Subcutaneous abdominal adipose tissue (tissue), 5 donors: ENCODE measurements around the gene DIP2C.
A peak's percentile ranks its signal among the peaks of the same experiment; 100 is the strongest.
"Not testable (repeated sequence)": the region's sequence is repeated elsewhere in the genome, so short reads cannot be mapped to it uniquely, and the experiment has no call there.

Source experiments
- H3K27ac ChIP-seq: one replicate; pipeline ENCODE4 v1.7.0; 2013; ENCODE audit warnings: low read depth, mild to moderate bottlenecking, inconsistent platforms, low read length, moderate library complexity
- H3K27me3 ChIP-seq, 5 donors: one replicate each; pipeline ENCODE4 v1.7.0; 2013; ENCODE audit warnings: low read length in 5 of 5, inconsistent platforms in 1 of 5; ENCODE audit not compliant: control insufficient read depth in 5 of 5, insufficient read depth in 4 of 5
- H3K36me3 ChIP-seq, 5 donors: one replicate each; pipeline ENCODE4 v1.7.0; 2013; ENCODE audit warnings: low read length in 5 of 5; ENCODE audit not compliant: control insufficient read depth in 5 of 5, insufficient read depth in 5 of 5
- H3K4me1 ChIP-seq, 5 donors: one replicate each; pipeline ENCODE4 v1.7.0; 2013; ENCODE audit warnings: low read length in 5 of 5, mild to moderate bottlenecking in 3 of 5, moderate library complexity in 1 of 5; ENCODE audit not compliant: control insufficient read depth in 5 of 5, insufficient read depth in 5 of 5
- H3K4me3 ChIP-seq, 5 donors: one replicate each; pipeline ENCODE4 v1.7.0; 2013; ENCODE audit warnings: low read length in 5 of 5, low read depth in 1 of 5
- H3K9ac ChIP-seq, 5 donors: one replicate each; pipeline ENCODE4 v1.7.0; 2013; ENCODE audit warnings: low read length in 5 of 5, mild to moderate bottlenecking in 4 of 5, moderate library complexity in 3 of 5
- H3K9me3 ChIP-seq, 5 donors: one replicate each; pipeline ENCODE4 v1.7.0; 2013; ENCODE audit warnings: low read length in 5 of 5; ENCODE audit not compliant: control insufficient read depth in 5 of 5
- donor health status: healthy.
- donor health status: healthy.
- donor health status: healthy.
- donor health status: healthy.
- donor health status: healthy.

The DIP2C gene

GRCh38 chr10:654647-654996 lies 34.8 kb downstream of the DIP2C start:
- Histone ChIP-seq H3K9ac (no peak overlapping the region), H3K9me3 (no peaks in the 10 kb centered on the region), H3K4me3 (no peak overlapping the region), H3K4me1 (peaks cover 10 to 40% (median 32%) of the 10 kb centered on the region in 5 donors), H3K36me3 (no peaks in the 10 kb centered on the region), H3K27ac (no peak overlapping the region), H3K27me3 (no peaks in the 10 kb centered on the region)

GRCh38 chr10:653991-654646 lies 35.3 kb downstream of the DIP2C start:
- Histone ChIP-seq H3K4me3 (no peak overlapping the region), H3K27ac (no peak overlapping the region), H3K27me3 (no peaks in the 10 kb centered on the region), H3K9me3 (no peaks in the 10 kb centered on the region), H3K9ac (no peak overlapping the region), H3K4me1 (peaks cover 7 to 40% (median 32%) of the 10 kb centered on the region in 5 donors), H3K36me3 (no peaks in the 10 kb centered on the region)

- peaks cover 5 to 37% (median 25%) of the 10 kb centered on the region in 5 donors for H3K4me1 ChIP-seq
- not testable (repeated sequence) for H3K4me3 ChIP-seq, H3K9ac ChIP-seq, H3K9me3 ChIP-seq, H3K27ac ChIP-seq, H3K27me3 ChIP-seq, H3K36me3 ChIP-seq
These were observed 36.5 kb downstream of the DIP2C start for GRCh38 chr10:652832-653459.

GRCh38 chr10:652233-652632 lies 37.2 kb downstream of the DIP2C start:
- no peak overlapping the region for H3K9ac ChIP-seq
- peaks cover 8 to 37% (median 25%) of the 10 kb centered on the region in 5 donors for H3K4me1 ChIP-seq

GRCh38 chr10:651692-652091 lies 37.8 kb downstream of the DIP2C start:
- Histone ChIP-seq H3K9me3 (no peaks in the 10 kb centered on the region), H3K27me3 (no peaks in the 10 kb centered on the region), H3K27ac (no peak overlapping the region), H3K4me1 (peaks cover 11 to 37% (median 25%) of the 10 kb centered on the region in 5 donors), H3K36me3 (no peaks in the 10 kb centered on the region), H3K9ac (no peak overlapping the region), H3K4me3 (no peak overlapping the region)

More at GRCh38 chr10:652233-652632, 37.2 kb downstream of the DIP2C start:
- Histone ChIP-seq H3K27ac (no peak overlapping the region), H3K27me3 (no peaks in the 10 kb centered on the region), H3K4me3 (no peak overlapping the region), H3K36me3 (no peaks in the 10 kb centered on the region), H3K9me3 (no peaks in the 10 kb centered on the region)

GRCh38 chr10:650886-651615 lies 38.4 kb downstream of the DIP2C start:
- Histone ChIP-seq H3K36me3 (no peaks in the 10 kb centered on the region), H3K4me1 (peaks cover 11 to 37% (median 25%) of the 10 kb centered on the region in 5 donors), H3K9ac (peak overlapping the region in 3 of 5 donors; percentile 3 to 53 (median 52)), H3K4me3 (peak overlapping the region in 3 of 5 donors; percentile 41 to 59 (median 51)), H3K9me3 (no peaks in the 10 kb centered on the region), H3K27ac (peak overlapping the region; percentile 51), H3K27me3 (no peaks in the 10 kb centered on the region)

GRCh38 chr10:650441-650851 lies 39.0 kb downstream of the DIP2C start:
- H3K27me3 ChIP-seq: no peaks in the 10 kb centered on the region
- H3K27ac ChIP-seq: peak overlapping the region; percentile 51
- peaks cover 0 to 5% (median 1%) of the 10 kb centered on the region in 5 donors for H3K9me3 ChIP-seq
- H3K36me3 ChIP-seq: no peaks in the 10 kb centered on the region
- H3K9ac ChIP-seq: peak overlapping the region in 4 of 5 donors; percentile 3 to 53 (median 33)
- peak overlapping the region in 3 of 5 donors; percentile 41 to 59 (median 51) for H3K4me3 ChIP-seq
- H3K4me1 ChIP-seq: peaks cover 11 to 41% (median 25%) of the 10 kb centered on the region in 5 donors

- Histone ChIP-seq H3K9me3 (peaks cover 0 to 9% (median 7%) of the 10 kb centered on the region in 5 donors), H3K4me3 (peak overlapping the region in 3 of 5 donors; percentile 41 to 59 (median 51))
These were observed 39.5 kb downstream of the DIP2C start for GRCh38 chr10:649798-650440.

GRCh38 chr10:649445-649797 lies 40.0 kb downstream of the DIP2C start:
- Histone ChIP-seq H3K36me3 (peaks cover 0 to 3% (median 0%) of the 10 kb centered on the region in 5 donors), H3K4me1 (peaks cover 11 to 35% (median 25%) of the 10 kb centered on the region in 5 donors), H3K4me3 (peak overlapping the region in 1 of 5 donors; percentile 59), H3K9me3 (peaks cover 3 to 14% (median 10%) of the 10 kb centered on the region in 5 donors), H3K9ac (no peak overlapping the region), H3K27me3 (no peaks in the 10 kb centered on the region), H3K27ac (no peak overlapping the region)

More at GRCh38 chr10:649798-650440, 39.5 kb downstream of the DIP2C start:
- Histone ChIP-seq H3K27ac (peak overlapping the region; percentile 51), H3K9ac (peak overlapping the region in 4 of 5 donors; percentile 3 to 53 (median 33)), H3K36me3 (peaks cover 0 to under 1% (median 0%) of the 10 kb centered on the region in 5 donors), H3K4me1 (peaks cover 11 to 40% (median 25%) of the 10 kb centered on the region in 5 donors), H3K27me3 (no peaks in the 10 kb centered on the region)
